GM18526 (cell line): Measurements from ENCODE around the gene KYNU.

Experiments used
- POLR2A ChIP-seq: IDR thresholded peaks from 3 replicates; pipeline ENCODE4 v1.6.1; 2011; ENCODE audit not compliant: insufficient read length; ENCODE audit errors: extremely low read depth

KYNU gene

DNA sequence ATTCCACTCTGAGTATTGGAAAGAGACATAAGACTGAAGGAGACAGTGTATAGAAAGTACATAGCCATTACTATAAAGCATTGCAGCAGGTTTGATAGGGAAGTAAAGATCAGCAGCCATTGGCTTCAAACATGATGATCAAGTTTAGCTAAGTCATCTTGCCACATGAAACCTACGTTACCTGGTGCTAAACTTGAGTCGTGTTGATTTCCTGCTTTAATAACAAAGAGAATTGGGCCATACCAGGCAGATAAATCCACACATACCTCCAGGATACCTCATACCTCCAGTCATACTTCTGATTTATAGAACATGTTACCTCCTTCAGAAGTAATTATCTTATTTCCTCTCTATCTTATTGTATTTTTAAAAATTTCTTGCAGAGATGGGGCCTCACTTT, 10.3 kb upstream of the KYNU start:
- no peak for TF ChIP-seq POLR2A

DNA sequence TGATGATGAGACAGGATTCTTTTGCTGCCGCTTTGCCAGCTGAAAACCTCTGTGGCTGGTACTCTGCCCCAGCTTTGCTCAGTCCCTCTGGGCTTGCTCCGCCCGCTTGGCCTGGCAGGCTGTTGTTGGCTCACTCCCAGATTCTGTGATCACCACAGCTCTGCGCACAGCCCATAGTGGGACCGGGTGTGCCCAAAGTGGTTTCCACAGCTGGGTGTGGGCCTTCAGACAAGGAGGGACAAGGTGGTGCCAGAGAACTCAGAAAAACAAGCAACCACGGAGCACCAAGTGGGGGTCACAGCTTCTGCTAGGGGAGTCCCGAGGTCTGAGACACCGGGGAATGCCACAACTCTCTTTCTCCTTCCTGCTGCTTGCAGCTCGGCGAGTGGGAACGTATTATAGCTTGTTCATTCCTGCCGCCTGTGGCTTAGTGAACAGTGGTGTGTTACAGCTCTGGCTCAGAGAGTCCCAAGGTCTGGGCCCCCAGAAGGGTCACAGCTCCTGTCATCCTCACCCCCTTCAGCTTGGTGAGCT, 9.2 kb upstream of the KYNU start:
- TF ChIP-seq POLR2A, result no peak

DNA sequence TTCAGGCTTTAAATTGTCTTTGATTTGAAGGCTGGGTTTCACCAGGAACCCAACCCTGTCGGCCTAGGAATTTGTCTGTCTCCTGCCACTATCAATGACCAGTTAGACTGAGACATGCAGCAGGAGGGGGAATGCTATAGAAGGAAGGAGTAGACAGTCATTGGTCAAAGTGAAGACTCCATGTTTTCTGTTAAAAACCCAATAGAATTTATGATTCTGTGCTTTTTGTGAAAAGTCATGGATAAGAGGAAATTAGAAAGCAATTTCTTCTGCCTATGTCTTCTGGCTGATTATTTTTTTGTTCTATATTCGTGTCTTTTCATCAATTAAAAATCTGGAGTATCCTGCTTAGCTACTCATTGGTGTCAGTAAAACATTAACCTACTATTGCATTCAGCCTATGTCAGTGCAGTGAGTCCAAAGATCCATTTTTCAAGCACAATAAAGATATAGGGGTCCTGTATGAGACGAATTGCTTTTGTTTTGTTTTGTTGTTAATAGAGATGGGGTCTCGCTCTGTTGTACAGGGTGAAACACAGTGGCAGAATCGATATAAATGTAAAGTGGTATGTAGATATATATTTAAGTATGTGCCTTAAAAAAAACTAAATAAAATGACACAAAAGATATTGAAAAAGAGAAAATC, 7.9 kb upstream of the KYNU start:
- no peak for TF ChIP-seq POLR2A

DNA sequence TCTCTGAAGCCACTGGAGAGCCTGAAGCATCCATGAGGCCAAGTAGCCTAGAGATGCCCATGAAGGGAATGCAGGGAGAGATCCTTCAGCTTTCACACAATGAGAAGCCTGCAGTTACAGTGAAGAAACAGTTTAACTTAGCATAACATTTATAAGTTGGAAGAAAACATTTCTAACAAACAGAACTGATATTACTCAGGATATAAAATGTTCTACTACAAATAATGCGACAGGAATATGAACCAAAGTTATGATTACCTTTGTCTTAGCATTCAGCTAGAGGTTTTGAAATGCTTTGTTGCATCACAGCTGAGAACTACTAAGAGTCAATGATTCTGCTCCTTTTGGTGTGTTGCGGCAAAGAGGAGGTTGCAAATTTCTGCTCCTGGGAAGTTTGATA, 6.9 kb upstream of the KYNU start:
- no peak for TF ChIP-seq POLR2A

DNA sequence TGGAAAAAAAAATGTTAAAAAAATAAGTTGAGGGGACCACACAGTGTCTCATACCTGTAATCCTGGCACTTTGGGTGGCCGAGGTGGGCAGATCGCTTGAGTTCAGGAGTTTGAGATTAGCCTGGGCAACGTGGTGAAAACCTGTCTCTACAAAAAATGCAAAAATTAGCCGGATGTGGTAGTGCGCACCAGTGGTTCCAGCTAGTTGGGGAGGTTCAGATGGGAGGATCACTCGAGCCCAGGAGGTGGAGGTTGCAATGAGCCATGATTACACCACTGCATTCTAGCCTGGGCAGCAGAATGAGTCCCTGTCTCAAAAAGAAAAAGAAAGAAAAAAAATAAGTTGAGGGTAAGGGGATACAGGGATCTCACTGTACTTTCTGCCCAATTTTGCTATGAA, 6.1 kb upstream of the KYNU start:
- TF ChIP-seq POLR2A, result no peak

DNA sequence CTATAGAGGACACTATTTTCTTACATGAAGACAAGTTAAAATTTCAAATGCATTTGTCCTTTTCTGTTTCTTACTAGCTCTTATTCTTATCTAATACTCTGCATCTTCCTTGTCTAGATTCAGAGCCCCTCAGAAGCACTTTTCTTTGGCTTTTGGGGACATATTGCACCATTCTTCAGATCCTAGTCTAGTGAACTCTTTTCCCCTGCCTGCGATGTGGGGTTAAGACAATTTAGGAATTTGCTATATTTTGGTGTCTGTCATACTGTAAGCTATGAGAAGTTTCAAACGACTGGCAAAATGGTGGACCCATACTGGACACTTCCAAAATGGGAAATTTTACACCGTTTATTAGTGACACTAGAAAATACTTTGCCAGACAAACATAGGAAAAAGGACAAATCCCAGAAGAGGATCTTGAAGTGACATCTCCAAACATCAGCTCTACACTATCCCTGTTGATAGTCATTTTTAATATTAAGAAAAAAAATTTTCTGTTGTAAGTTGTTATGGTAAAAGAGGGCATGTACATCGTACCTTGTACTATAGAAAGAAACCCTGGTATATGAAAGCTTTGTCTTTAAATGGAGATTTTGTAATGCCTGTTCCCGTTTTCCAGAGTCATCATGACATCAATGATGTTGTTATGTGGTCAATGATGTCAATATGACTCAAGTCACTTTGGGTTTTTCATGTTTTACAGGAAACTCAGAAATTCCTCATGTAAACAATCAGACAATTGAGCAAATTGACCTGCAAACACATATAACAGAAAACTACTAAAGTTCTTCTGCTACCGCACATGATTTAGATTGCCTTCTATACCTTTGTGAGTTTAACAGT, 4.4 kb upstream of the KYNU start:
- TF ChIP-seq POLR2A, result no peak

DNA sequence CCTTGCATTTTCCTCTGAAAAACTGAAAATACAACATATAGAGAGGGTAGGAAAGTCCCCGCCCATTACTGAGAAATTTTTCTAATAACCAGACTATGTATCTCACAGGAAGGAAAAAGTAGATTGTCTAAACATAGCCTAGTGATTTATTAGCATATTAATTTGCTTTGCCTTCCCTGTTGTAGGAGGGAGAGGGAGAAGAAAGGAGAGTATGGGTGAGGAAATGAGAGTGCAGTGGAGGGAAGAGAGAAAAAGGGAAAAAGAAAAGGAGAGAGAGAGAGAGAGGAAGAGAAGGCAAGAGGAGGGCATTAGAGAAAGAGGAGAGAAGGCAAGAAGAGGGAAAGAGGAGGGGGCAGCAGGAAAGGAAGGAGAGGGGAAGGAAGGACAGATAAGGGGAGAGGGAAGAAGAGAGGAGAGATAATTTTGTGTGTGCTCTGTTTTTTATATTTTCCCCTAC, 3.6 kb upstream of the KYNU start:
- no peak for TF ChIP-seq POLR2A

DNA sequence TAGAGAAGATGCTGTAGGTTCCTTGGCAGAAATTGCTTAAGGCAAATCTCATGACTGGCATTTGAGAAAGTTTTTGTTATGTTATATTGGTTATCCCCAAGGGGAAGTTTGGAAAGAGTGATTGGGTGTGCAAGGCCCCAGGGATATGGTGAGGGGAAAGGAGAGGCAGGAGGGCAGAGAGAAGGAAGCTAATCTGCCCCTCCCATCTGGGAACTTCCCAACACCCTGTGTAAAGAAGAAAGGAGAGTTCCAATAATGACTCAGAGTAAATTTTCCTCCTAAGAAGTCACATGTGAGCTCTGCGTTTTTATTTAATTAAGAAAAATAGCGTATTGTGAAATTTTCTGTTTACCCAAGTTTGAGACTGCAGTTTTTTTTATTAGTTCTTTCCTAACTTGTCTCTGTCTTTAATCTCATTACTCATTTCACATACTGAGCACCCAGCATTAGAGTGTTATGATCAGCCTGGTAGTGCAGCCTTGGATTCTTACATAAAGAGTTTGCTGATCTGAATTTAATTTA, 3.1 kb upstream of the KYNU start:
- no peak for TF ChIP-seq POLR2A

DNA sequence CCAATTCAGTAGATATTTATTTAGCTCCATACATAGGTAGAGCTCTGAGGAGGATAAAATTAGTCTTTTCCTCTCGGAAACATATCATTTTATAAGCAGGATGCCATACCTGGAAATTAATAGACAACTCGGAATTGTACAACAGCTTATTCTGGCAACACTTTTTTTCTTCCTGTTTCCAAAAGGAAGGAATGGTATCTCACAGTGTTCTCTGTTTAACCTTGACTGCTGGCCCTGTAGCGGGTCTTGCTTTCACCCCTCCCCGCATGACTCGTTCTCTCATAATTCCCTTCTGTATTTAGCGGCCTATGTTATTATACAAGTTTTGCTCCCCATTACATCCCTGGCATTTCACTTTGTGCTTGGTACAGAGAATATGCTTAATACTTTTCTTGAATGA, 2.5 kb upstream of the KYNU start:
- no peak for TF ChIP-seq POLR2A

DNA sequence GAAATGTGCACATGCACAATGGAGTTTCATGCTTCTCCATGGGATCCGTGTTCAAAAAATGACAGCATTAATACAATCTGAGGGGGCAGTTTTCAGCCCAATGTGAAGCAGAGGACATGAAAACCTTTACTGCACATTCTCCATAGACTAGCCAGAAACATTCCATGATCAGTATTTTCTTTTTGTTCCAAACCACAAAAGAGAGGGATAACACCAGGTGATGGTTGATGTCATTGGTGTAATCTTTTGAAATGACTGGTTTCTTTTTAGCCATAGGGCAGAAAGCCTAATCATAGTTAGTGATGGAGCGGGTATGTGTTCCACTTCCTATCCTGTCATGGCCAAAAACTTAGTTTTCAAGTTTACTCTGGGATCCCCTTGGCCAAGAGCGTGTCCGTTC, 1.8 kb upstream of the KYNU start:
- TF ChIP-seq POLR2A, result no peak

DNA sequence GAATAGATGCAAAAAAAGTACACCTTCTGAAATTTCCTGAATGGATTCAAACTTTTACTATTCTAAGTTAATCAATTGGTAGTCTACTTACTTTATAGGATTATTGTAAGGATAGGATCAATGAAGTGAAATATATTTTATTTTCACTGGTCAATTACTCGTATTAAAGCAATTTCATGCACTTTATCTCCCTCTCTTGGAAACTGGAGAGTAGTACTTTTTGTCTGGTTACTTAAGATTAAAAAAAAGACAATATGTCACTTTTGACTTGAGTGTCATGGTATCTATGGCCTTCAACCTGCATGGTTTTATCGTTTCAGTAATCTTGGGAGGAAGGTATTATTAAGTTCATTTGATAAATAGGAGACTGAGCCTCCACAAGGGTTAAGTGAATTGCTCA, 1.0 kb upstream of the KYNU start:
- TF ChIP-seq POLR2A, result no peak

DNA sequence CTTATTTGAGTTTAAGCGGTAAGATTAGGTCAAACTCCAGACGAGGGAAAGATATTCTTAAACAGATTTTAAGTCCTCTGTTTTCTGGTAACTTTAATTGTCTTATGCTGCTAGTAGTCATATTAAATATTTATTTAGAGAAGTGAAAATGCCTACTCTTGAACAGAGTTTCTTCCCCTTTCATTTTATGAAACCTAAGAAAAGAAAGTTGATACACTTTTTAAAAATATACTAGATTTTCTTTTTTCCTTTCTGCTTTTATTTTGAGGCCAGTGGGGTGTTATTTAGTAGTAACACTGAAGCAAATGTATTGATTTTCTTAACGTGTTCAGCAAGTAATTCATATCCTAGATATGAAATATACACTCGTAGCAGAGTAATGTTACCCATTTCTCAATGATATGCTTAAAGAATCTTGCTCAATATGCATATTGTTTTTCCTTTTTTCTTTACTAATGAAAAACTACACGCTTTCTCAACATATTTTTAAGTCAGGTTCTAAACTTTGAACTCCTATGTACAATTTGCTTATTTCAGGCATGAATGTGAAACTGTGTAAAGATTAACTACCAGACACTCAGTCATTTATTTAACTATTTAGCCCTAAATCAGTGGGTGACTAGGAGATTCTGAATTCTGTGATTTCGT, 691 bp downstream of the KYNU start:
- no peak for TF ChIP-seq POLR2A

DNA sequence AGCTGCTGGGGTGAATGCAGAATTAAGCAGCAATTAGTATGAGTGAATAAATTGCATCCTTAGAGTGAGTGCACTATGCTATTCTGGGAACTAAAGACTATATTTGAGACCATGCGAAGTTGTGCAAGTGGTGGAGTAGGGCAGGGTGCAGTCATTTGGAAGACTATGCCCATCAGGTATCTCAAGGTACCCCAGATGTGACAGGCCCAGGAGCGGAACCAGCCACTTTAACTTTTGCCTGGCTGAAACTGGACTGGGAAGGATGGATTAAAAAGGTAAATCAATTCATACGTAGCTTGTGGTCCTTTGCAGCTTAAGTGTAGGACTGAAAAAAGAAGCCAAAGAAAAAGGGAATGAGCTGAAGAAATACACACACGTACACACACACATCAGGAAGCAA, 1.7 kb downstream of the KYNU start:
- no peak for TF ChIP-seq POLR2A

DNA sequence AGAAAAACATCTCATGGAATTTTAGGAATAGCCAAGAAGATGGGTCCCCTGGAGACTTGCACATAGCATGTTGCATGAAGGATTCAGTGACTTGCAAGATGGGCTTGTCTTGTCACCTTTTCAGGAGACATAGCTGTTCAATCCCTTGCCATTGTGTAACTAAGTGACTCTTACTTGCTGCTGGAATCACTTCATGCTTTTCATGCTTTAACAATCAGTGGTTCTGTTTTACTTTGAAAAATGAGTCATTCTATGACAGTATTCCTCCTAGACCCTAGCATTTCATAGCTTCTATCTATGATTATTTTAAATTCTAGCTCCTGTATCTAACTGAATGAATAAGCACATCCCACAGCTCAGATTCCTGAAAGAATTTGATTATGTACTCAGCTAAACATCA, 2.8 kb downstream of the KYNU start:
- TF ChIP-seq POLR2A, result no peak

DNA sequence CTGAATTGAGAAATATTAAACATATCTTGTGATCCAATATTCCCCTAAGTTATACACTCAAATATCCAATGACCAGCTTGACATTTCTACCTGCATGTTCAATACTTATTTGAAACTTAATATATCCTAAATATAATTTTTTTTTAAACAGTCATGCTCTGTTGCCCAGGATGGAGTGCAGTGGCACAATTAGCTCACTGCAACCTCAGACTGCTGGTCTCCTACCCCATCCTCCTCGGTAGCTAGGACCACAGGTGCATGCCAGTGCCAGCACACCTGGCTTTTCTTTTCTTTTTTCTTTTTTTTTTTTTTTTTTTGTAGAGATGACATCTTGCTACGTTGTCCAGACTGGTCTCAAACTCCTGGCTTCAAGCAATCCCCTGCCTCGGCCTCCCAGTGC, 4.2 kb downstream of the KYNU start:
- TF ChIP-seq POLR2A, result no peak

DNA sequence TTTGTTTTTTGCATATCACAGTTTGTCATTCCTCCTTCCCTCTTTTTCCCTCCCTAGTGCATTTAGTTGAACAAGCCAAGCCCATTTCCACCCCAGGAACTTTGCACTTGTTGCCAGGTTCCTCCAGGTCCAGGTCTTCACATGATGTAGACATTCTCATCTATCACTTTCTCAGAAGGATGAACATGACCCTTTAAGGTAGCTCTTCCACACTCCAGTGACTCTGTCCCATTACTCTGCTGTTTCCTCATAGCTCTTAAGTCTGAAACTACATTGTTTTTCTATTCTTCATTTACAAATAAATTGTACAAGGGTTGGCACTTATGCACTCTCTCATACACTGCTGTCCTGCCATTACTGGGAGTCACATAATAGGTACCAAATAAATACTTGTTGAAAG, 6.1 kb downstream of the KYNU start:
- no peak for TF ChIP-seq POLR2A
